Activated naive CD4-positive, alpha-beta T cell treated with anti-CD3 and anti-CD28 coated beads, Interleukin-2, amount 50 U/mL, for 72 hours (primary cell): ENCODE data around the gene BACH2. TPM values are rescaled to one million over a fixed set of nuclear protein-coding genes. Genes with fewer than 3 reads are reported as not detected.
"Not testable (repeated sequence)": the region's sequence is repeated elsewhere in the genome, so short reads cannot be mapped to it uniquely, and the experiment has no call there.

Source experiments
- ATAC-seq, 2 donors: fragments of 150-1000 bp; cut with Tn5 transposase; 2 replicates each; pipeline ENCODE4 v1.10.0; 2021; ENCODE audit warnings: mild to moderate bottlenecking in 2 of 2, moderate library complexity in 2 of 2
- DNase-seq, 2 donors: peaks; one replicate each; pipeline ENCODE4 v3.0.0; 2021 to 2022; ENCODE audit warnings: low spot score in 2 of 2
- H3K27ac Mint-ChIP-seq, 2 donors: one replicate each; pipeline ENCODE4 v1.8.0; 2022; ENCODE audit warnings: mild to moderate bottlenecking in 2 of 2, mixed read lengths in 2 of 2
- H3K36me3 Mint-ChIP-seq, 2 donors: one replicate each; pipeline ENCODE4 v1.8.0; 2022; ENCODE audit warnings: mixed read lengths in 2 of 2
- H3K9me3 Mint-ChIP-seq, 2 donors: one replicate each; pipeline ENCODE4 v1.8.0; 2022; ENCODE audit warnings: mixed read lengths in 2 of 2
- total RNA-seq, 2 donors: library from RNA; stranded (reverse); gene quantifications; one replicate each; pipeline ENCODE4 v1.2.3, GENCODE V29; 2022

BACH2 gene
- 10 to 100 TPM; 48.7 to 90.8 TPM for total RNA-seq

- peak; percentile 91 to 92 for DNase-seq
- peak; percentile 72 to 78 for ATAC-seq
- Mint-ChIP-seq H3K36me3 (peaks cover 7 to 31% of the 10 kb centered on the region in 2 donors), H3K27ac (peak within 1 kb of the TSS; percentile 84 to 94), H3K9me3 (no peaks in the 10 kb centered on the region)
These were observed at the start of gene BACH2 for GRCh38 chr6:90296341-90297114. Gene BACH2 (minus strand): TSS chr6:90296843. CDS start chr6:90008844, 287,999 bp downstream.

GRCh38 chr6:90343576-90343975, 46.9 kb upstream of the BACH2 start:
- DNase-seq (no peak), ATAC-seq (no peak)
- no peak overlapping the region for H3K27ac Mint-ChIP-seq
- peaks cover 13 to 18% of the 10 kb centered on the region in 2 donors for H3K9me3 Mint-ChIP-seq
- H3K36me3 Mint-ChIP-seq: peaks cover 0 to 17% of the 10 kb centered on the region in 2 donors

- no peak for ATAC-seq
- Mint-ChIP-seq H3K9me3 (peaks cover 3 to 18% of the 10 kb centered on the region in 2 donors), H3K36me3 (peaks cover 0 to 23% of the 10 kb centered on the region in 2 donors)
These were observed 41.8 kb upstream of the BACH2 start for GRCh38 chr6:90338409-90338808.

GRCh38 chr6:90336388-90336947, 39.8 kb upstream of the BACH2 start:
- peaks cover 8 to 24% of the 10 kb centered on the region in 2 donors for H3K9me3 Mint-ChIP-seq
- DNase-seq (no peak), ATAC-seq (no peak)
- H3K36me3 Mint-ChIP-seq: peaks cover 0 to 32% of the 10 kb centered on the region in 2 donors
- H3K27ac Mint-ChIP-seq: no peak overlapping the region

More at GRCh38 chr6:90338409-90338808, 41.8 kb upstream of the BACH2 start:
- no peak overlapping the region for H3K27ac Mint-ChIP-seq
- no peak for DNase-seq

- no peak overlapping the region for H3K27ac Mint-ChIP-seq
- no peak for DNase-seq
- no peak for ATAC-seq
These were observed 37.3 kb upstream of the BACH2 start for GRCh38 chr6:90333928-90334327.

GRCh38 chr6:90332978-90333543, 36.4 kb upstream of the BACH2 start:
- ATAC-seq, H3K27ac Mint-ChIP-seq, DNase-seq: not testable (repeated sequence)
- peaks cover 0 to 23% of the 10 kb centered on the region in 2 donors for H3K36me3 Mint-ChIP-seq
- H3K9me3 Mint-ChIP-seq: peaks cover 5 to 13% of the 10 kb centered on the region in 2 donors

More at GRCh38 chr6:90333928-90334327, 37.3 kb upstream of the BACH2 start:
- Mint-ChIP-seq H3K36me3 (peaks cover 0 to 23% of the 10 kb centered on the region in 2 donors), H3K9me3 (peaks cover 5 to 13% of the 10 kb centered on the region in 2 donors)

GRCh38 chr6:90329386-90330077, 32.9 kb upstream of the BACH2 start:
- peaks cover 5 to 11% of the 10 kb centered on the region in 2 donors for H3K9me3 Mint-ChIP-seq

GRCh38 chr6:90328004-90328403, 31.4 kb upstream of the BACH2 start:
- ATAC-seq: no peak
- no peak for DNase-seq
- Mint-ChIP-seq H3K9me3 (peaks cover 5 to 6% of the 10 kb centered on the region in 2 donors), H3K27ac (no peak overlapping the region), H3K36me3 (peaks cover 0 to 25% of the 10 kb centered on the region in 2 donors)

More at GRCh38 chr6:90329386-90330077, 32.9 kb upstream of the BACH2 start:
- H3K36me3 Mint-ChIP-seq: peaks cover 0 to 37% of the 10 kb centered on the region in 2 donors
- no peak overlapping the region for H3K27ac Mint-ChIP-seq
- DNase-seq (no peak), ATAC-seq (no peak)

- peak overlapping the region; percentile 65 to 80 for H3K27ac Mint-ChIP-seq
- ATAC-seq (peak; percentile 92 to 95), DNase-seq (no peak)
These were observed 29.9 kb upstream of the BACH2 start for GRCh38 chr6:90326404-90327057.

GRCh38 chr6:90323706-90324105, 27.1 kb upstream of the BACH2 start:
- peaks cover 0 to 19% of the 10 kb centered on the region in 2 donors for H3K36me3 Mint-ChIP-seq
- DNase-seq: no peak
- no peak for ATAC-seq
- no peaks in the 10 kb centered on the region for H3K9me3 Mint-ChIP-seq
- H3K27ac Mint-ChIP-seq: no peak overlapping the region

More at GRCh38 chr6:90326404-90327057, 29.9 kb upstream of the BACH2 start:
- Mint-ChIP-seq H3K36me3 (peaks cover 0 to 19% of the 10 kb centered on the region in 2 donors), H3K9me3 (no peaks in the 10 kb centered on the region)

GRCh38 chr6:90322976-90323474, 26.4 kb upstream of the BACH2 start:
- Mint-ChIP-seq H3K9me3 (no peaks in the 10 kb centered on the region), H3K27ac (no peak overlapping the region), H3K36me3 (peaks cover 0 to 19% of the 10 kb centered on the region in 2 donors)
- no peak for DNase-seq
- no peak for ATAC-seq

- Mint-ChIP-seq H3K27ac (peak overlapping the region; percentile 76 to 94), H3K9me3 (no peaks in the 10 kb centered on the region), H3K36me3 (peaks cover 0 to 8% of the 10 kb centered on the region in 2 donors)
- DNase-seq (no peak), ATAC-seq (peak; percentile 82 to 87)
These were observed 23.5 kb upstream of the BACH2 start for GRCh38 chr6:90319979-90320685.

- DNase-seq (no peak), ATAC-seq (peak; percentile 80 to 84)
- no peaks in the 10 kb centered on the region for H3K36me3 Mint-ChIP-seq
- H3K9me3 Mint-ChIP-seq: no peaks in the 10 kb centered on the region
- peak overlapping the region in 1 of 2 donors; percentile 95 for H3K27ac Mint-ChIP-seq
These were observed 22.4 kb upstream of the BACH2 start for GRCh38 chr6:90319044-90319443.

- H3K27ac Mint-ChIP-seq: no peak overlapping the region
- H3K9me3 Mint-ChIP-seq: no peaks in the 10 kb centered on the region
- ATAC-seq (no peak), DNase-seq (no peak)
- no peaks in the 10 kb centered on the region for H3K36me3 Mint-ChIP-seq
These were observed 19.3 kb upstream of the BACH2 start for GRCh38 chr6:90315986-90316385.

GRCh38 chr6:90315354-90315950, 18.8 kb upstream of the BACH2 start:
- Mint-ChIP-seq H3K9me3 (no peaks in the 10 kb centered on the region), H3K27ac (no peak overlapping the region), H3K36me3 (no peaks in the 10 kb centered on the region)
- DNase-seq: no peak
- no peak for ATAC-seq
